ENCODE results near the gene SPTBN4.
A peak's percentile ranks its signal among the peaks of the same experiment; 100 is the strongest.

The SPTBN4 gene

GRCh38 chr19:40438284-40438683 lies 28.5 kb upstream of the SPTBN4 start:
- H3K9ac ChIP-seq (ENCODE audit: low read length in 5 of 5), result no peak overlapping the region
- H3K27me3 ChIP-seq (ENCODE audit: control insufficient read depth in 5 of 5, insufficient read depth in 4 of 5, low read length in 5 of 5), result no peaks in the 10 kb centered on the region
- H3K4me1 ChIP-seq (ENCODE audit: control insufficient read depth in 5 of 5, insufficient read depth in 5 of 5, low read length in 5 of 5), result peaks cover 11 to 28% (median 26%) of the 10 kb centered on the region in 5 donors
- H3K4me3 ChIP-seq (ENCODE audit: low read depth in 1 of 5, low read length in 5 of 5), result no peak overlapping the region
- no peaks in the 10 kb centered on the region for H3K9me3 ChIP-seq (ENCODE audit: control insufficient read depth in 5 of 5, low read length in 5 of 5)
- peaks cover 0 to 23% (median 21%) of the 10 kb centered on the region in 5 donors for H3K36me3 ChIP-seq (ENCODE audit: control insufficient read depth in 5 of 5, insufficient read depth in 5 of 5, low read length in 5 of 5)
- no peak overlapping the region for H3K27ac ChIP-seq (ENCODE audit: low read depth, low read length)

- H3K9ac ChIP-seq (ENCODE audit: low read length in 5 of 5), result peak overlapping the region in 4 of 5 donors; percentile 70 to 99 (median 86)
Measured at GRCh38 chr19:40441719-40442253, 25.0 kb upstream of the SPTBN4 start.

GRCh38 chr19:40442328-40443130 lies 24.3 kb upstream of the SPTBN4 start:
- Histone ChIP-seq H3K36me3 (ENCODE audit: control insufficient read depth in 5 of 5, insufficient read depth in 5 of 5, low read length in 5 of 5) (peaks cover 0 to 32% (median 22%) of the 10 kb centered on the region in 5 donors), H3K27ac (ENCODE audit: low read depth, low read length) (peak overlapping the region; percentile 99), H3K4me1 (ENCODE audit: control insufficient read depth in 5 of 5, insufficient read depth in 5 of 5, low read length in 5 of 5) (peaks cover 9 to 28% (median 23%) of the 10 kb centered on the region in 5 donors), H3K9me3 (ENCODE audit: control insufficient read depth in 5 of 5, low read length in 5 of 5) (no peaks in the 10 kb centered on the region), H3K9ac (ENCODE audit: low read length in 5 of 5) (peak overlapping the region; percentile 70 to 99 (median 80)), H3K4me3 (ENCODE audit: low read depth in 1 of 5, low read length in 5 of 5) (peak overlapping the region; percentile 55 to 100 (median 99)), H3K27me3 (ENCODE audit: control insufficient read depth in 5 of 5, insufficient read depth in 4 of 5, low read length in 5 of 5) (no peaks in the 10 kb centered on the region)

More at GRCh38 chr19:40441719-40442253, 25.0 kb upstream of the SPTBN4 start:
- Histone ChIP-seq H3K4me3 (ENCODE audit: low read depth in 1 of 5, low read length in 5 of 5) (peak overlapping the region in 2 of 5 donors; percentile 83 to 100), H3K27ac (ENCODE audit: low read depth, low read length) (peak overlapping the region; percentile 99), H3K36me3 (ENCODE audit: control insufficient read depth in 5 of 5, insufficient read depth in 5 of 5, low read length in 5 of 5) (peaks cover 0 to 28% (median 22%) of the 10 kb centered on the region in 5 donors), H3K9me3 (ENCODE audit: control insufficient read depth in 5 of 5, low read length in 5 of 5) (no peaks in the 10 kb centered on the region), H3K27me3 (ENCODE audit: control insufficient read depth in 5 of 5, insufficient read depth in 4 of 5, low read length in 5 of 5) (no peaks in the 10 kb centered on the region), H3K4me1 (ENCODE audit: control insufficient read depth in 5 of 5, insufficient read depth in 5 of 5, low read length in 5 of 5) (peaks cover 9 to 28% (median 23%) of the 10 kb centered on the region in 5 donors)

- Histone ChIP-seq H3K9me3 (ENCODE audit: control insufficient read depth in 5 of 5, low read length in 5 of 5) (no peaks in the 10 kb centered on the region), H3K36me3 (ENCODE audit: control insufficient read depth in 5 of 5, insufficient read depth in 5 of 5, low read length in 5 of 5) (peaks cover 0 to 40% (median 30%) of the 10 kb centered on the region in 5 donors), H3K4me1 (ENCODE audit: control insufficient read depth in 5 of 5, insufficient read depth in 5 of 5, low read length in 5 of 5) (peaks cover 9 to 28% (median 23%) of the 10 kb centered on the region in 5 donors), H3K27ac (ENCODE audit: low read depth, low read length) (peak overlapping the region; percentile 99), H3K27me3 (ENCODE audit: control insufficient read depth in 5 of 5, insufficient read depth in 4 of 5, low read length in 5 of 5) (no peaks in the 10 kb centered on the region), H3K4me3 (ENCODE audit: low read depth in 1 of 5, low read length in 5 of 5) (peak overlapping the region; percentile 94 to 100 (median 99)), H3K9ac (ENCODE audit: low read length in 5 of 5) (peak overlapping the region; percentile 97 to 99 (median 99))
Measured at GRCh38 chr19:40443131-40443999, 23.4 kb upstream of the SPTBN4 start.

- Histone ChIP-seq H3K36me3 (ENCODE audit: control insufficient read depth in 5 of 5, insufficient read depth in 5 of 5, low read length in 5 of 5) (peaks cover 0 to 48% (median 35%) of the 10 kb centered on the region in 5 donors), H3K27ac (ENCODE audit: low read depth, low read length) (peak within 1 kb of the TSS; percentile 99), H3K4me1 (ENCODE audit: control insufficient read depth in 5 of 5, insufficient read depth in 5 of 5, low read length in 5 of 5) (peaks cover 9 to 28% (median 23%) of the 10 kb centered on the region in 5 donors), H3K4me3 (ENCODE audit: low read depth in 1 of 5, low read length in 5 of 5) (peak within 1 kb of the TSS; percentile 94 to 100 (median 99)), H3K27me3 (ENCODE audit: control insufficient read depth in 5 of 5, insufficient read depth in 4 of 5, low read length in 5 of 5) (no peaks in the 10 kb centered on the region), H3K9ac (ENCODE audit: low read length in 5 of 5) (peak within 1 kb of the TSS; percentile 97 to 99 (median 99)), H3K9me3 (ENCODE audit: control insufficient read depth in 5 of 5, low read length in 5 of 5) (no peaks in the 10 kb centered on the region)
Measured at GRCh38 chr19:40444000-40444824, 22.6 kb upstream of the SPTBN4 start, which contains the start of gene SERTAD3. SERTAD3 (minus strand) TSS chr19:40444335; CDS start chr19:40442080, 2,255 bp downstream.

- Histone ChIP-seq H3K36me3 (ENCODE audit: control insufficient read depth in 5 of 5, insufficient read depth in 5 of 5, low read length in 5 of 5) (peaks cover 3 to 53% (median 39%) of the 10 kb centered on the region in 5 donors), H3K4me3 (ENCODE audit: low read depth in 1 of 5, low read length in 5 of 5) (peak overlapping the region; percentile 86 to 100 (median 99)), H3K27ac (ENCODE audit: low read depth, low read length) (peak overlapping the region; percentile 99), H3K9ac (ENCODE audit: low read length in 5 of 5) (peak overlapping the region in 4 of 5 donors; percentile 64 to 70 (median 68)), H3K27me3 (ENCODE audit: control insufficient read depth in 5 of 5, insufficient read depth in 4 of 5, low read length in 5 of 5) (no peaks in the 10 kb centered on the region), H3K9me3 (ENCODE audit: control insufficient read depth in 5 of 5, low read length in 5 of 5) (no peaks in the 10 kb centered on the region), H3K4me1 (ENCODE audit: control insufficient read depth in 5 of 5, insufficient read depth in 5 of 5, low read length in 5 of 5) (peaks cover 9 to 28% (median 23%) of the 10 kb centered on the region in 5 donors)
Measured at GRCh38 chr19:40444825-40445312, 21.9 kb upstream of the SPTBN4 start.

- Histone ChIP-seq H3K4me3 (ENCODE audit: low read depth in 1 of 5, low read length in 5 of 5) (no peak overlapping the region), H3K4me1 (ENCODE audit: control insufficient read depth in 5 of 5, insufficient read depth in 5 of 5, low read length in 5 of 5) (peaks cover 9 to 27% (median 23%) of the 10 kb centered on the region in 5 donors), H3K27me3 (ENCODE audit: control insufficient read depth in 5 of 5, insufficient read depth in 4 of 5, low read length in 5 of 5) (no peaks in the 10 kb centered on the region), H3K9me3 (ENCODE audit: control insufficient read depth in 5 of 5, low read length in 5 of 5) (no peaks in the 10 kb centered on the region), H3K36me3 (ENCODE audit: control insufficient read depth in 5 of 5, insufficient read depth in 5 of 5, low read length in 5 of 5) (peaks cover 3 to 47% (median 31%) of the 10 kb centered on the region in 5 donors), H3K27ac (ENCODE audit: low read depth, low read length) (peak overlapping the region; percentile 17), H3K9ac (ENCODE audit: low read length in 5 of 5) (peak overlapping the region in 1 of 5 donors; percentile 3)
Measured at GRCh38 chr19:40445780-40446262, 21.0 kb upstream of the SPTBN4 start.

GRCh38 chr19:40446263-40446784 lies 20.5 kb upstream of the SPTBN4 start:
- Histone ChIP-seq H3K27ac (ENCODE audit: low read depth, low read length) (peak overlapping the region; percentile 17), H3K9me3 (ENCODE audit: control insufficient read depth in 5 of 5, low read length in 5 of 5) (no peaks in the 10 kb centered on the region), H3K9ac (ENCODE audit: low read length in 5 of 5) (no peak overlapping the region), H3K27me3 (ENCODE audit: control insufficient read depth in 5 of 5, insufficient read depth in 4 of 5, low read length in 5 of 5) (no peaks in the 10 kb centered on the region), H3K4me3 (ENCODE audit: low read depth in 1 of 5, low read length in 5 of 5) (no peak overlapping the region), H3K36me3 (ENCODE audit: control insufficient read depth in 5 of 5, insufficient read depth in 5 of 5, low read length in 5 of 5) (peaks cover 3 to 47% (median 30%) of the 10 kb centered on the region in 5 donors), H3K4me1 (ENCODE audit: control insufficient read depth in 5 of 5, insufficient read depth in 5 of 5, low read length in 5 of 5) (peaks cover 9 to 22% (median 19%) of the 10 kb centered on the region in 5 donors)
